Central memory CD4-positive, alpha-beta T cell (primary cell): ENCODE data around the gene RELA.
"Not testable (repeated sequence)": the region's sequence is repeated elsewhere in the genome, so short reads cannot be mapped to it uniquely, and the experiment has no call there.

ENCODE experiments used
- DNase-seq: peaks from one replicate; pipeline ENCODE4 v3.0.0; 2022
- total RNA-seq, 3 experiments: gene quantifications; one replicate each; lab custom pipeline; 2026; lab: John Stamatoyannopoulos, UW

Gene RELA
- total RNA-seq, result 96.9 to 173 (median 117) reads per million in 3 experiments

DNA sequence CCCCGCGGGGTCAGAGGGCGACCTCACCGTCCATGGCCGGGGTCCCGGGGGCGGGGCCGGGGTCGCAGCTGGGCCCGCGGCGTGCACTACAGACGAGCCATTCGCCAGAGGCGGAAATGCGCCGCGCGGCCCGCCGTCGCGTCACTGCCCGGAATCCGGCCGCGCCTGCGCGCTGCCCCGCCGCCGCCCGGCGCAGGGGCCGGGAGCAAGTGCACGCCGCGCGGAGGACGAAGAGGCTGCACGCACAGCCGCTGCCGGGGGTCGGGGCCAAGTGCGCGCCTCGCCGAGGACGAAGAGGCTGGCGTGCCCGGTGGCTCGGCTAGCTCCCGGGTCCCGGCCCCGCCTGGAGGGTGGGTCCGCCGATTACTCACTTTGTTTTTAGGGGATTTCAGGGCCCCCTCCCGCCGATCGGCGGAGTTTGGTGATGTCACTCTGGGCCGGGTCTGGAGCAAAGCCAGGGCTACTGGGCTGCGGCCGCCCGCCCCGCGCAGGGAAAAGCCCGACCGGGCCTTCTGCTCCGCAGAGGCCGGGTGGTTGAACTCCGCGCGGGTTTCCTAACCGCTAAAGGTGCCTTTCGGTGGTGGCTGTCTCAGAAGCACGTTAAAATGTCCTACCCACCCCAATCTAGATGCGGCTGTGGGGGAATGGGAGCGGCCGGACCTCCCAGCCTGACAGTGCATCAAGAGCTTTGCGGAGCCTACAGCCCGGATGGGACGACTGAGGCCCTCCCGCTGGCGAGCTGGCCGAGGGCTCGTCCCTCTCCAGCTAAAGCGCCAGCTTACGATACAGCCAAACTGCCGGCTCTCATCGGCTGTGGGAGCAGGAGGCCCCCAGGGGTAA is at the start of gene RELA:
RELA (minus strand) TSS at position 118 of the 840 bp plus-strand sequence; CDS start at position 34, 84 bp downstream.
- peak; percentile 88 for DNase-seq

DNA sequence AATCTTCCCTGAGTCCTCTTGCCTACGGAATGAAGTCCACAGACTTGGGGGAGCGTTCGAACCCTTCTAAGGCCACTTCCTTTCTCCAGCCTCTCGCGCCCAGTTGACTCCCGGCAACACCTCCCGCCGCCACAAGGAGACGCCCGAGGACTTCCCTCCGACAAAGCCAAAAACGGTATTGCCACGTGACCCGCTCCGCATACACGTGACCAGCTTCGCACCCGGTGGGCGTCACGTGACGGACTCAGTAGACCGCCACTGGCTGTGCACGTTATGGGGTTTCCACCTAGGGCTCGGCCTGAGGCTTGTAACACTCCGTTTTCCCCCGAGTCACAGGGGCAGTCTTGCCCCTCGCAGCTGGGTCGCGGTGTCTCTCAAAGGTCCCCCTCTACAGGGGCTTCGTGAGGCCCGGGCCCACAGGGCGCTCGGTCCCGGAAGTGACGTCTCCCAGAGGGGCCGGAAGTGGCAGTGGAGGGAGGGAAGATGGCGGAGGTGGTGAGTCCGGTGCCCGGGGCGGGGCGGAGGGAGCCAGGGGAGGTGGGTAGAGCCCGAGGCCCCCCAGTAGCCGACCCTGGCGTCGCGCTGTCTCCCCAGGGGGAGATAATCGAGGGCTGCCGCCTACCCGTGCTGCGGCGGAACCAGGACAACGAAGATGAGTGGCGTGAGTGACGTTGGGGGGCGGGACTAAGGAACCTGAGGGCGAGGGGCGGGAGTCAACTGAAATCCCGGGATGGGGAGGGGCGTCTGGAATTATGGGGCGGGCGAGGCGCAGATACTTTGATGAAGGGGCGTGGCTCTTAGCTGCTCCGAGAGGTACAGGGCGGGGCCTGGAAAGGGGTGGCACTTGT is 49.3 kb upstream of the RELA start, which contains the start of gene KAT5:
KAT5 (plus strand) TSS at position 468 of the 848 bp plus-strand sequence; CDS start at position 484, 16 bp downstream.
- peak; percentile 98 for DNase-seq

DNA sequence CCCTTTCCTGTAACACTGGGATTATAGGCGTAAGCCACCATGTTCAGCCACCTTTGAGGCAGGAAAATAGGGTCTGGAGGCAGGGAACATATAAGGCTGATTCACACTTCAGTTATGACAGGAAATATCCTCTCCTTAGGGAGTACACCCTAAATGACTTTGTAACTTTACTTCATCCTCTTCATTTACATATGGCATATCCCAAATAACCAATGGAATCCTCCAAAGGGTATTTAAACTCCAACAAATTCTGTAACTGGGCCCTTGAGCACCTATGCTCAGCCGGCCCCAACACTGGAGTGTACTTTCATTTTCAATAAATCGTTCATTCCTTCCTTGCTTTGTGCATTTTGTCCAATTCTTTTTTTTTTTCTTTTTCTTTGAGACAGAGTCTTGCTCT is 47.7 kb upstream of the RELA start:
- DNase-seq, result no peak

GRCh38 chr11:65709661-65710060 is 46.9 kb upstream of the RELA start:
- DNase-seq, result no peak

DNA sequence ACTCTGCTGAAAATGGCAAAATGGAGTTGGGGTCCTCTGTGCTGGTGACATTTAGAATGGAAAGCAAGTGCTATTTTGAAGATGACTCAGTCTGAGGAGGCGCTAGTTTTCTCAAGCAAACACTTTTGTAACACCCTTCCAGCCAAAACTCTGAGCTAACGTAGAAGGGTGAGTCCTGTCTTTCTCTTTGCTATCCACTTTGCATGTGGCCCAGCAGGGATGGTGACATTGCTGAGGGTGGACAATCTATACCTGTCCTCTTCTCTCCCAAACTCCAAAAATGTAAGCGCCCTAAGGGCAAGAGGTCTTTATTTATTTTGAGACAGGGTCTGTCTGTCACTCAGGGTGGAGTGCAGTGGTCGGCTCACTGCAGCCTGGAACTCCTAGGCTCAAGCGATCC is 45.7 kb upstream of the RELA start:
- DNase-seq, result no peak

DNA sequence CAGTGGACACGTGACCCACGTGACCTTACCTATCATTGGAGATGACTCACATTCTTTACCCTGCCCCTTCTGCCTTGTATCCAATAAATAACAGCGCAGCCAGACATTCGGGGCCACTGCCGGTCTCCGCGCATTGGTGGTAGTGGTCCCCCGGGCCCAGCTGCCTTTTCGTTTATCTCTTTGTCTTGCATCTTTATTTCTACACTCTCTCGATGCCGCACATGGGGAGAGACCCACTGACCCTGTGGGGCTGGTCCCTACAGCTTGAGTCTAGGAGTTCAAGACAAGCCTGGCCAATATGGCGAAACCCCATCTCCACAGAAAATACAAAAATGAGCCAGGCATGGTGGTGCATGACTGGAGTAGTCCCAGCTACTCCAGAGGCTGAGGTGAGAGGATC is 44.3 kb upstream of the RELA start:
- not testable (repeated sequence) for DNase-seq

GRCh38 chr11:65706303-65706763 is 43.6 kb upstream of the RELA start:
- peak; percentile 63 for DNase-seq

DNA sequence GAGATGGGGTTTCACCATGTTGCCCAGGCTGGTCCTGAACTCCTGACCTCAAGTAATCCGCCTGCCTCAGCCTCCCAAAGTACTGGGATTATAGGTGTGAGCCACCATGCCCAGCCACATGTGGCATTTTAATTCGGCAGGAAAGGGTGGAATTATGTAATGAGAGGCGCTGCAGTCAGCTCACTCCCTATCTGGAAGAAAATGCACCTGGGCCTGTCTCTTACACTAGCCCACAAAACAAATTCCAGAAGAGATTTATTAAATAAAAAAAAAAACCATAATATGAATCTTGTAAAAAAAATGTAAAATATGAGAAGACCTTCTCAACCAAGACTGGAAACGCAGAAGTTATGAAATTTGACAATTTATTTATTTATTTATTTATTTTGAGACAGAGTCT is 41.1 kb upstream of the RELA start:
- no peak for DNase-seq

DNA sequence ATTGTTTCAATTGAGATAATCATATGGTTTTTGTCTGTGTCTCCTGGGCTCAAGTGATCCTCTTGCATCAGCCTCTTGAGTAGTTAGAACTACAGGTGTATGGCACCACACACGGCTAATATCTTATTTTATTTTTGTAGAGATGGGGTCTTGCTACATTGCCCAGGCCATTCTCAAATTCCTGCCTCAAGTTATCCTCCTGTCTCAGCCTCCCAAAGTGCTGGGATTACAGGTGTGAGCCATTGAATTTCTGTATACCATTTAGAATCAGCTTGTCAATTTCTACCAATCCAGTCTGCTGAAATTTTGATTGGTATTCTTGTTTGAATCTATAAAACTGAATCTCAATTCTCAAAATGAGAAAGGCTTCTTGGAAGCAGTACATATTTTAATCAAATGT is 39.0 kb upstream of the RELA start:
- no peak for DNase-seq

DNA sequence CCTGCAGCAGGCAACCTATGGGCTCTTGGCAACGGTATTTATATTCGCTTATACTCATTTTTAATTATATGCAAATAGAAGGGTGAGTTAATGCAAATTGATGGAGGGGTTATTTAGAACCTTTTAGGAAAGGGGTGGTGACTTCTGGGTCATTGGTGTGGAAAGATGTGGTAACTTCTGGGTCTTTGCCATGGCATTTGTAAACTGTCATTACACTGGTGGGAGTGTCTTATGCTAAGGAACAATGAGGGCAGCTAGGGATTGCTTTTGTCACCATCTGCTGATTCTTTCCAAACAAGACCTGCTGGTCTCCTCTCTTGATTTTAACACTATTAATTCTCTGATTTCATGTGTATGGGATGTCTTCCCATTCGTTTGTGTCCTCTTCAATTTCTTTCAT is 37.7 kb upstream of the RELA start:
- no peak for DNase-seq

DNA sequence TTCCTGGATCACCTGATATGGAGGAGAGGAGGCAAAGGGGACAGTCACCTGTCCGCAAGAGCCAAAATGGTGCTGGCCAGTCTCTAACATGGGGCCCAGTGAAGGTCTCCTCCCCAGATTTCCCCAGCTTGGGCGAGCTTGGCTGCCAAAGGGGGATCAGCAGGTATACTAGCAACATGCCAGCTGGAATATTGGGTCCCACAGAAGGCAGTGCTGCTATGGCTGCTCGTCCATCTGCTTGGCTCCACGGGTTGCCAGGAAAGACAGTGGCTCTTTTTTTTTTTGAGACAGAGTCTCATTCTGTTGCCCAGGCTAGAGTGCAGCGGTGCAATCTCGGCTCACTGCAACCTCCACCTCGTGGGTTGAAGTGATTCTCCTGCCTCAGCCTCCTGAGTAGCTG is 36.6 kb upstream of the RELA start:
- DNase-seq, result no peak

DNA sequence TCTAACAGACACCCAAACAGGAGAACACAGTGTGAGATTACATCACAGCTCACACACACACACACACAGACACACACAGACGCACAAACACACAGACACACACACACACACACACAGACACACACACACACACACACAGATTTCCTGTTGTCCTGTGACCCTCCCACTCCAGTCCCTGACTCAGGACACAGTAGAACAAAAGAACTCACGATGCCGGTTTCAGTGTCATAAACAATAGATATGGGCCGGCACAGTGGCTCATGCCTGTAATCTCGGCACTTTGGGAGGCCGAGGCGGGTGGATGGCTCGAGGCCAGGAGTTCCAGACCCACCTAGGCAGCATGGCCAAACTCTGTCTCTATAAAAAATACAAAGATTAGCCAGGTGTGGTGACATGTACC is 35.5 kb upstream of the RELA start:
- no peak for DNase-seq

DNA sequence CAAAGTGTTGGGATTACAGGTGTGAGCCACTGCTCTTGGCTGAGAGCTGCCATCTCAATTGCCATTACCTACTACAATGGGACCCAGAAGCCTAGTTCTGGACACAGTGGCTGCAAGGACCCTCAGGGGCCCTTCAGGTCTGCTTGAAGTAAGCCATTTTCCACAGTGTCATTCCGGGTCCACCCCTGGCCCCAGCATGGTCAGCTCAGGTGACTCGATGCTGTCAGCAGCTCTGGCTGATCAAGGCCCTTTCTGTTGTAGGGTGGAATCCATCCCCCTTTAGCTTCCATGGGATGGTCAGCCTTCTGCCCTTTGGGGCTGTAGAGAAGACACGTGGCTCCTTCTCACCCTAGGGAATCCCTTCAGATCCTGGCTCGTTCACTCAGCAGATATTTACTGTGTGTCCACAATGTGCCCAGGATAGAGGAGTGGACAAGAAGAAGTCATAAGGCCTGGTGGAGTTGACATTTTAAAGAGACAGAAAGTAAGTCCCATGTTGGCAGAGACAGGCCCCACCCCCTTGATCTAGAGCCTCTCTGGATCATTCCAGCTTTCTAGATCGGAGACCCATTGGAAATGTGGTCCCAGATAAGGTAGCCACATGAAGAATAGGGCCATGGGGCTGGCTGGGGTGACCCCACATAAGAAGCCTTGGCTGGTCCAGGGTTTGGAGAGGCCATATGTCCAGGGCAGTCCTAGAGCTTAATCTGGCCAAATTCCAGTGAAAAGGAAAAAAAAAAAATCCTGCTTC is 34.3 kb upstream of the RELA start:
- DNase-seq, result no peak

DNA sequence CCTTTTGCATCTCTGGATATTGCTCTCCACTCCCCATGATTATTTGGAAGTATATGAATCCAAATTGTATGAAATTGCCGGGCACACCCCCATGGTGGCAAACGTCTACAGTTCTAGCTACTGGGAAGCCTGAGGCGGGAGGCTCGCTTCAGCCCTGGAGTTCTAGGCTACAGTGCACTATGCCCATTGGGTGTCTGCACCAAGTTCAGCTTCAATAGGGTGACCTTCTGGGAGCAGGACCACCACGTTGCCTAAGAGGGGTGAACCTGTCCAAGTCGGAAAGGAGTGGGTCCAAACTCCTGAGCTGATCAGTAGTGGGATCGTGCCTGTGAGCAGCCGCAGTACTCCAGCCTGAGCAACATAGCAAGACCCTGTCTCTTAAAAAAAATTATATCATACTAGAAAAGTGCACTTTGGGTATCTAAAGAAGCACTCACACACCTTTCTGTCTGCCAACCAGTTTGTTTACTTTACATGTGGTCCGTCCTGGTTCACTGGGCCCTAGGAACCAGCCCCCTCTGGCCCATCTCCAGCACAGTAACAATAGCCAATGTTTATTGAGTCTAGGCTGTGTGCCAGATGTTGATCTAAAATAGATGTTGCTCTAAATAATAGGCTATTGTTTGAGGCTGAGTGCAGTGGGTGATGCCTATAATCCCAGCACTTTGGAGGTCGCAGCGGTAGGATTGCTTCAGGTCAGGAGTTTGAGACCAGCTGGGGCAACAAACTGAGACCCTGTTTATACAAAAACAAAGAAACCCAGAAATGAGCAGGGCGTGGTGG is 32.9 kb upstream of the RELA start:
- DNase-seq, result no peak

DNA sequence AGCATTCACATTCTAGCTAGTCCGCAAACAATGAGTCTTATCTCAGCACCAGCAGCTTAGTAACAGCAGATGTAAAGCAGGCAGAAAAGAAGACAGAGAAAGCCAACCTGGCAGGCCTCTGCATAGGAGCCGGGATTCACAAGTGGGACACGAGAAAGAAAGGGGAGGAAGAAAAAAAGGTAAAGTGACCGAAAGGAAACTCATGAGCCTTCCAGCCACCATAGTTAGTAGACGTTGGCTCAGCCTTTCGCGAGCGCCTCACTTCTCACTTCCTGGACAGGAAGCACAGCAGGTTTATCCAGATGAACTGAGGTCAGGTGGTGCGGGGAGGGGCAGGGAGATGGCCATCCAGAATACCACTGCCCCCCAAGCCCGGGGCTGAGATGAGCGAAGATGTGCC is 29.7 kb upstream of the RELA start:
- DNase-seq, result no peak

DNA sequence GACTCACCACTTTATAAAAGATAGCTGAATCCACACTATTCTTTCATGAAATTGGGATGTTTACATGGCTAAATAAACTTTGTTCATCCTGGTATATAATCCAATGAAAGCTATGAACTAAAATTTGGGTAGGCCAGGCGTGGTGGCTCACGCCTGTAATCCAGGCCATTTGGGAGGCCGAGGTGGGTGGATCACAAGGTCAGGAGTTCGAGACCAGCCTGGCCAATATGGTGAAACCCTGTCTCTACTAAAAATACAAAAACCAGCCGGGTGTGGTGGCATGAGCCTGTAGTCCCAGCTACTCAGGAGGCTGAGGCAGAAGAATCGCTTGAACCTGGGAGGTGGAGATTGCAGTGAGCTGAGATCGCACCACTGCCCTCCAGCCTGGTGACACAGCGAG is 29.1 kb upstream of the RELA start:
- not testable (repeated sequence) for DNase-seq

GRCh38 chr11:65685981-65686380 is 23.3 kb upstream of the RELA start:
- no peak for DNase-seq

GRCh38 chr11:65683480-65683879 is 20.8 kb upstream of the RELA start:
- not testable (repeated sequence) for DNase-seq

DNA sequence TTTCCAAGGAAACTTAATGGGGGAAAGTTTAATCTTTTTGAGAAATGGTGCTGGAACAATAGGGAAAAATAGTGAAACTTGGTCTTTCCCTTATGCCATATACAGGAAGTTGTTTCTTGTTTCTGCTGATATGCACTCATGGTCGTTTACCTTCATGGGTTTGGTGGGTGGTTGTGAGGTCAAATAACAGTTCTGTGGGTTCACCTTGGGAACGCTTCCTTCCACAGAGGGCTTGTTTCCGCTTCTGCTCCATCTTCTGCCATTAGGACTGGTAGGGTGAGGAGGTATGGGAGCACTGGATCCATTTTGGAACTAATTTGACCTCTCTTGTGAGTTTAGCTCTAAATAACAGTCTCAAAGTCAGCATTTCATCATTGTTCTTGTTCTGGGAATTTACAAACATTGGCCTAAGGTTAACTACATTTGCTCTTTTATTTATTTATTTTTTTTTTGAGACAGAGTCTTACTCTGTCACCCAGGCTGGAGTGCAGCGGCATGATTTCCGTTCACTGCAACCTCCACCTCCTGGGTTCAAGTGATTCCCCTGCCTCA is 17.6 kb upstream of the RELA start:
- DNase-seq, result no peak

GRCh38 chr11:65672982-65673381 is 10.3 kb upstream of the RELA start:
- no peak for DNase-seq

- DNase-seq, result no peak
These were observed 9.6 kb upstream of the RELA start for GRCh38 chr11:65672180-65672860.
